ENCODE data around the gene CES5A. TPM values are rescaled to one million over a fixed set of nuclear protein-coding genes. Genes with fewer than 3 reads are reported as not detected.
"Not testable (repeated sequence)": the region's sequence is repeated elsewhere in the genome, so short reads cannot be mapped to it uniquely, and the experiment has no call there.

Gene CES5A
- total RNA-seq, 2 donors from 2014 or later: not detected

DNA sequence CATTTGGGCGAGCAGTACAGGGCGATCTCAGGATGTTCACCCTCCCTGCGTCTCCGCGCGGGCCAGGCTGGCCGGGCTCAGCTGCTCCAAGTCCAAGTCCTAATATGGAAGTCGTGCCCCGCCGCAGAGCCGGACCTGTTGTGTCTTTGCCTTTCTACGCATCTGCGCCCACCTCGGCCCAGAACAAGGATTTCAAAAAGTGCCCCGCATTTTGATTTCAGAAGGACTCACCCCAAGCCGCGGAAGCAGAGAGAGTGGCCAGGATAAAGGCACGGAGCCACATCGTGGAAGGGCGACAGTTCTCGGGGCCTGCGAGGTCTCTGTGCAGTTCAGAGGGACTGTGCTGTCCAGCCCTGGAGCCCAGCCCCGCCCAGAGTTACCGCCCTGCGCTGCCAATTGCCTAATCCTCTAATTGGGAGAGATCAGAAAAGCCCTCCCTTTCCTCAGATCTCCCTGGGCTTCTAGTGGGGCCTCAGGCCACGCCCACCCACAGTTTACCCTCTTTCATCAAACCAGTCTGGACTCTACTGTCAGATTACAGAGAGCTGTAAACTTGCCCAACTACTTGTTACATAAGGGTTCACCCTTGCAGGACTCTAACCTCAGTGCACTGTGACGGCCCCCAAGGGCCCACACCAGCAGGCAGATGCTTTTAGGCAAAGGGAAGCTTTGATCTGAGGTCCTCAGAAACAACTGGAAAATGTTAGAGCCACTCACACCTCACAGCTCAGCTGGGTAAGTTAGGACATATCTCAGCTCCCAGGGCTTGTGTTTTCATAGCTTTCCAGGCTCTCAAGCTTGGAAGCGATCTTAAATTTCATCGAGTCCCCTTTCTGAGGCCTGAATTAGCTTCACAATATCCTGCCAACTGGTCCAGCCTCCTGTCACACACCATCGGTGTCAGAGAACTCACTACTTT lies 42.1 kb downstream of the CES5A start, which contains the start of gene CES1:
CES1 (minus strand) TSS at position 324 of the 919 bp plus-strand sequence; CDS start at position 283, 41 bp downstream.
- H3K4me3 Mint-ChIP-seq: no peak within 1 kb of the TSS
- no peaks in the 10 kb centered on the region for H3K36me3 Mint-ChIP-seq (ENCODE audit: insufficient read depth in 2 of 2)
- no peaks in the 10 kb centered on the region for H3K4me1 Mint-ChIP-seq (ENCODE audit: low read depth)
- H3K27ac Mint-ChIP-seq: no peak within 1 kb of the TSS
- DNase-seq (no peak), ATAC-seq (replicated peaks in 1 of 2) (no peak)
- no peaks in the 10 kb centered on the region for H3K27me3 Mint-ChIP-seq (ENCODE audit: low read depth)
- no peaks in the 10 kb centered on the region for H3K9me3 Mint-ChIP-seq

DNA sequence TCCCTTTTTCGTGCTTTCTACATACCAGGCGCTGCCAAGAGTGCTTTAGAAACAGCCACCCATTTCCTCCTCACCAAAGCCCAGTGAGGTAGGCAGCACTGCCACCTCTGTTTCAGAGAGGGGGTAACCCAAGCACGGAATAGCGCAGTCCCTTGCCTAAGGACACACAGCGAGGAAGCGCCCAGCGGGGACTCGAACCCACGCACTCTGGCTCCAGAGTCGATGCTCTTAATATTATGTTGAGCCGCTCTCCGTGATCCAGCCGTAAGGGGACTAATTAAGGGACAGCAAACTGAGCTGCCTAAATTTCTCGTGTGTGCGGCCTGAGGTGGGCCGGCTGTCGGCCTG lies 42.8 kb downstream of the CES5A start:
- DNase-seq (no peak), ATAC-seq (replicated peaks in 1 of 2) (no peak)
- Mint-ChIP-seq H3K4me3 (no peak overlapping the region), H3K27ac (no peak overlapping the region), H3K36me3 (ENCODE audit: insufficient read depth in 2 of 2) (no peaks in the 10 kb centered on the region), H3K27me3 (ENCODE audit: low read depth) (no peaks in the 10 kb centered on the region), H3K4me1 (ENCODE audit: low read depth) (no peaks in the 10 kb centered on the region), H3K9me3 (no peaks in the 10 kb centered on the region)

DNA sequence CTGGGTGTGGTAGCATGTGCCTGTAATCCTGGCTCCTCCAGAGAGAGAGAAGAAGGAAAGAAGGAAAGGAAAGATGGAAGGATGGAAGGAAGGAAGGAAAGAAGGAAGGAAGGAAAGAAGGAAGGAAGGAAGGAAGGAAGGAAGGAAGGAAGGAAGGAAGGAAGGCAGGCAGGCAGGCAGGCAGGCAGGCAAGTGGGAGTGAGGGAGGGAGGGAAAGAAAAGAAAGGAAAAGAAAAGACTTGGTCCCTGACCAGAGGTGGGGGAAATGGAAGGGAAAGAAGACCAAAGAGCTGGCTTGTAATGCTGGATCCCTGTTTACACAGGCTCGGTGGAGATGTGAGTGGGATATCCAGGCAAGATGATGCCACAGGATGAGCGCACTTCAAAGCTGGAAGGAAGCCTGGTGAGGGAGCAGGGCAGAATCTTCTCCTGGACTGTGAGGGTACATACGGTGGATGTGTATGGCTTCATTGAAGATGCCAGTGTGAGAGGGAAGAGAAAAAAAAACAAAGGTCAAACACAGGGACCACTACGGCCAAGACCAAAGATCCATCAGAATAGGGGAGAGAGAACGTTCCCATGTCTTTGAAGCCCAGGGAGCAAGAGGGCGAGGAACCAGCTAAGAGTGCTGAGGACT lies 44.4 kb downstream of the CES5A start:
- Mint-ChIP-seq H3K4me3 (no peak overlapping the region), H3K9me3 (no peaks in the 10 kb centered on the region), H3K36me3 (ENCODE audit: insufficient read depth in 2 of 2) (no peaks in the 10 kb centered on the region), H3K27ac (no peak overlapping the region), H3K27me3 (ENCODE audit: low read depth) (no peaks in the 10 kb centered on the region), H3K4me1 (ENCODE audit: low read depth) (no peaks in the 10 kb centered on the region)
- ATAC-seq (replicated peaks in 1 of 2) (no peak), DNase-seq (no peak)

DNA sequence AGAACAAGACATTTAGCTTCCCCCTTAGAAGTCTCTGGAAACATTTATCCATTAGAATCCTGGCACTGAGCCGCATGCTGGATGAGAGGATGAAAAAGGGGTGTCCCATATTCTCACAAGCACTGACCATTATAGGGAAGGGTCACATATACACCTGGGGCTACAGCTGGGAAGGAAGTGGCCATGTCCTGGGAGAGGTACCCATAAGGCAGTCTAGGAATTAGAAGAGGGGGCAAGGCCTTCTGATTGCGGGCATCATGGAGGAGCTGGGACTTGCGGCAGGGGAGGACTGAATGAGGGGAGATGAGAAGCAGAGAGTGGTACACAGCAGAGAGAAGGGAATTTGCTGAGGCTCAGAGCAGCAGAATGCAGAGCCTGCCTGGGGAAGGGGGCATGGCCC lies 45.9 kb downstream of the CES5A start:
- H3K27me3 Mint-ChIP-seq (ENCODE audit: low read depth); H3K4me1 Mint-ChIP-seq (ENCODE audit: low read depth); H3K9me3 Mint-ChIP-seq; DNase-seq; ATAC-seq (replicated peaks in 1 of 2); H3K4me3 Mint-ChIP-seq; H3K36me3 Mint-ChIP-seq (ENCODE audit: insufficient read depth in 2 of 2); H3K27ac Mint-ChIP-seq: not testable (repeated sequence)

DNA sequence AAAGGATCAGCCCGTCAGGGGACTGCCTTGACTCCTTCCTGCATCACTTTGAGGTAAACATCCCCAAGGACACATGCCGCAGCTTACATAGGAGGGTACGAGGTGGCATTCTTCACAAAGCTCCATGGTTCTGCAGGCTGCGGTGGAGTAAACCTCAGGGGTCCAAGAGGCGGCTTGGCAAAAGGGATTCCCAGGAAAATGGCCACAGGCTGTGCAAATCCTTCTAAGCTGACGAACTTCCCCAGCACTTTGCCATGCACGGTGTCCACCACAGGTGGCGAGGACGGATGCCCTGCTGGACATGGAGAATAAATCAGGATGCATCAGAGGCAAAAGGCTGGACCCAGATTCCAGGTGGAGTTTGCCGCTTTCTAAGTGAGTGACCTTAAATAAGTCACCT lies 46.5 kb downstream of the CES5A start:
- ATAC-seq (replicated peaks in 1 of 2) (no peak), DNase-seq (no peak)
- H3K9me3 Mint-ChIP-seq: no peaks in the 10 kb centered on the region
- H3K27me3 Mint-ChIP-seq (ENCODE audit: low read depth): no peaks in the 10 kb centered on the region
- no peaks in the 10 kb centered on the region for H3K36me3 Mint-ChIP-seq (ENCODE audit: insufficient read depth in 2 of 2)
- H3K4me1 Mint-ChIP-seq (ENCODE audit: low read depth): no peaks in the 10 kb centered on the region
- no peak overlapping the region for H3K27ac Mint-ChIP-seq
- H3K4me3 Mint-ChIP-seq: no peak overlapping the region

DNA sequence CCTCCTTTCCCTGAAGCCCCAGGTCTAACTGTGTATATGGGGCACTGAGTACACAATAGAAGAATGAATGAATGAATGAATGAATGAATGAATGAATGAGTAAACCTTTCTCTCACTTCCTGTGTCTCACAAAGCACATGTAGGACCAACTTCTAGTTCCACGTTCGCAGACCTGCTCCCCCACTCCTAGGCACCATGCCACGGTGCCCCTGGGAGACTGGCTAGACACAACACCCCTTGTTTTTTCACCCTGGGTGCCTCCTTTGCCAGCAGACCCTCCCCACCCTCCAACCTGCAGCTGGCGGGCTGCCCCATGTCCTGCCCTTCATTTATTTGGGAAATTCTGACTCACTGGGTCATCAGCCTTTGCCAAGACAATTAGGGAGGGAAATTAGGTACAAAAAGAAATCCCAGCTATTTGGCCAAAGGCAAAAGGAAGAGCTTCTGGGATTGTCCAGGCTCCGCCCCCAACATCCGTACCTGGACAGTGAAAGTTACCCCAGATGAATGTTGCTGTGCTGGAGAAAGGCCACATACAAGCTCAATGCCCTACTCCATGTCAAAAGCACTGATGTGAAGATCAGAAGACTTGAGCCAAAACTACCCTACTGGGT lies 50.0 kb downstream of the CES5A start:
- Mint-ChIP-seq H3K27me3 (ENCODE audit: low read depth) (peaks cover 10% of the 10 kb centered on the region), H3K4me3 (no peak overlapping the region), H3K9me3 (no peaks in the 10 kb centered on the region), H3K4me1 (ENCODE audit: low read depth) (no peaks in the 10 kb centered on the region), H3K36me3 (ENCODE audit: insufficient read depth in 2 of 2) (no peaks in the 10 kb centered on the region), H3K27ac (no peak overlapping the region)
- ATAC-seq (replicated peaks in 1 of 2): no peak
- DNase-seq: no peak

DNA sequence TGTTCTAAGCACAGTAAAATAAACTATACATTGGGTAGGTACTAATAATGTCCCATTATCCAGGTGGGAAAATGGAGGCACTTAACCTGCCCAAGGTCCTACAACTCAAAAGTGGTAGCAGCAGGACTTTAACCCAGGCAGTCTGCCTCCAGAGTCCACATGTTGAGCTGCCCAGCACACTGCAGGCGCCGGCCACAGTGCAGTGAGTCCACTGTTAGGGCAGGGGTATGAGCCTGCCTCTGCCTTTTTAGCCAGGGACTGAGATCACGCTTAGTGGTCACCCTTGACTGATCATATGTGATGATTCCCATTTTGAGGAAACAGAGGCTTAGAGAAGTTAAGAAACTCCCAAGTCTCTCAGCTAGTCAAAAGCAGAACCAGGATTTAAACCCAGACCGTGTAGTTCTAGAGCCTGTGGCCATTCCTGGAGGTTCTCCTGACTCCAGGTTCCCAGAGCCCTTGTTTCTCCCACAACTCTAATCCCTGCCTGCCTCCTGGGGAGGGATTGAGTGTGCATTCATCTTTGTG lies 50.6 kb downstream of the CES5A start:
- H3K36me3 Mint-ChIP-seq (ENCODE audit: insufficient read depth in 2 of 2): no peaks in the 10 kb centered on the region
- H3K27me3 Mint-ChIP-seq (ENCODE audit: low read depth): peaks cover 15% of the 10 kb centered on the region
- DNase-seq (no peak), ATAC-seq (replicated peaks in 1 of 2) (no peak)
- no peaks in the 10 kb centered on the region for H3K4me1 Mint-ChIP-seq (ENCODE audit: low read depth)
- no peak overlapping the region for H3K27ac Mint-ChIP-seq
- H3K9me3 Mint-ChIP-seq: no peaks in the 10 kb centered on the region
- no peak overlapping the region for H3K4me3 Mint-ChIP-seq

DNA sequence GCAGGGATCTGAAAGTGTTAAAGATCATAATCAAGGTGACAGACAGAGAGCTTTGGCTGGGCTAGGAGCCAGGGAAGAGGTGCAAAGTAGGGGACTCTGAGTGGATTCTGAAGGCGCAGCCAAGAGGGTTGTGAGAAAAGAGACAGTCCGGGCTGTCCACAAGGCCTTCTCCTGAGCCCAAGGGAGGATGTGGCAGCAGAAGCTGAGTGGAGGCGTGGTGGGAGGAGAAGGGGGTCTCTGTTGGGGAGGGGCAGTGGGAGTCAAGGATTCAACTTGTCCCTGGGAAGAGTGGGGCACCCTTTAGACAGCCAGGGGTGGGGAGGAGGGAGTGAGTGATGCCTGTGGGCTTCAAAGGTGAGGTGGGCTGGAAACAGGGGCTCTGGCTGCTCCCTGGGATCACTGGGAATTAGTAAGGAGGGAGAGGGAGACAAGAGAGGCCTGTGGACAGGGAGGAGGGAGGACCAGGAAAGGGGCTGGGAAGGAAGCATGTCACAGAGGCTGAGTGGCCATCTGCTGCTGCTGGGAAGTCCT lies 52.8 kb downstream of the CES5A start:
- H3K27me3 Mint-ChIP-seq (ENCODE audit: low read depth): peaks cover 19% of the 10 kb centered on the region
- no peak for ATAC-seq (replicated peaks in 1 of 2)

DNA sequence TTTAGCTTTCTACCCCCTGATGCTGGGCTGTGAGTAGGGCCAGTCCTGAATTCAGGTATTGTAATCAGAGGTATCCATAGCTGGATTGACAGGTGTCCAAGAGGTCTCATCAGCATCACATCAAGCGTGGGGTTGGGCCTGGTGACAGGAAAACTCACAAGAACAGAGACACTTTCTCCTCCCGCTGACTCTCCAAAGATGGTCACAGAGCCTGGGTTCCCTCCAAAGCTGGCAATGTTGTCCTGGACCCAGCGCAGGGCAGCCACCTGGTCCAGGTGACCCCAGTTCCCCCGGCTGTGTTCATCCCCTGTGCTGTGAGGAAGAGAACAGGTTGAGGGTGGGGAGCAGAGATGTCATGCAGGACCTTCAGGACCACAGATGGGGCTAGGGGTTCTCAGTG lies 54.0 kb downstream of the CES5A start:
- no peak overlapping the region for H3K27ac Mint-ChIP-seq
- ATAC-seq (replicated peaks in 1 of 2): no peak
- no peak for DNase-seq
- no peaks in the 10 kb centered on the region for H3K9me3 Mint-ChIP-seq
- no peaks in the 10 kb centered on the region for H3K36me3 Mint-ChIP-seq (ENCODE audit: insufficient read depth in 2 of 2)
- no peaks in the 10 kb centered on the region for H3K4me1 Mint-ChIP-seq (ENCODE audit: low read depth)
- peaks cover 19% of the 10 kb centered on the region for H3K27me3 Mint-ChIP-seq (ENCODE audit: low read depth)
- H3K4me3 Mint-ChIP-seq: no peak overlapping the region

More for the DNA sequence above, 52.8 kb downstream of the CES5A start:
- Mint-ChIP-seq H3K4me3 (no peak overlapping the region), H3K9me3 (no peaks in the 10 kb centered on the region), H3K27ac (no peak overlapping the region), H3K36me3 (ENCODE audit: insufficient read depth in 2 of 2) (no peaks in the 10 kb centered on the region), H3K4me1 (ENCODE audit: low read depth) (no peaks in the 10 kb centered on the region)
- no peak for DNase-seq

DNA sequence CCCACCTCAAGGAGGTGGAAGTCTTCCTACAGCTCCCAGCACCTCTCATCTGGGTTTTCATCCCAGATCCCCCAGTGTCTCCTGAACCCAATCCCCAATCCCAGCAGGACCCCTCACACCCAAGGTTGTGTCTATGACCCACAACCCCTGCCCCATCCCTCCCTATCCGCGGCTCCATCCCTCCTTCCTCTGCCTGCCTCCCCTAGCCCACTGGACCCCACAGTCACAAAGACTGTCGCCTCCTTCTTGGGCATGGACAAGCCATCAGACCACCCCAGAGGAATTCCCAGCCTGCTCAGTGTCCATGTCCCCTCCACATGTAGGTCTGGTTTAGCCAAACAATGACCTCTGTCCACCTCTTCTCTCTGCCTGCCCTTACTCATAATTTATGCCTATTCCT lies 54.6 kb downstream of the CES5A start:
- Mint-ChIP-seq H3K36me3 (ENCODE audit: insufficient read depth in 2 of 2) (no peaks in the 10 kb centered on the region), H3K27ac (no peak overlapping the region), H3K27me3 (ENCODE audit: low read depth) (peaks cover 19% of the 10 kb centered on the region), H3K9me3 (no peaks in the 10 kb centered on the region), H3K4me3 (no peak overlapping the region), H3K4me1 (ENCODE audit: low read depth) (no peaks in the 10 kb centered on the region)
- no peak for DNase-seq
- ATAC-seq (replicated peaks in 1 of 2): no peak

DNA sequence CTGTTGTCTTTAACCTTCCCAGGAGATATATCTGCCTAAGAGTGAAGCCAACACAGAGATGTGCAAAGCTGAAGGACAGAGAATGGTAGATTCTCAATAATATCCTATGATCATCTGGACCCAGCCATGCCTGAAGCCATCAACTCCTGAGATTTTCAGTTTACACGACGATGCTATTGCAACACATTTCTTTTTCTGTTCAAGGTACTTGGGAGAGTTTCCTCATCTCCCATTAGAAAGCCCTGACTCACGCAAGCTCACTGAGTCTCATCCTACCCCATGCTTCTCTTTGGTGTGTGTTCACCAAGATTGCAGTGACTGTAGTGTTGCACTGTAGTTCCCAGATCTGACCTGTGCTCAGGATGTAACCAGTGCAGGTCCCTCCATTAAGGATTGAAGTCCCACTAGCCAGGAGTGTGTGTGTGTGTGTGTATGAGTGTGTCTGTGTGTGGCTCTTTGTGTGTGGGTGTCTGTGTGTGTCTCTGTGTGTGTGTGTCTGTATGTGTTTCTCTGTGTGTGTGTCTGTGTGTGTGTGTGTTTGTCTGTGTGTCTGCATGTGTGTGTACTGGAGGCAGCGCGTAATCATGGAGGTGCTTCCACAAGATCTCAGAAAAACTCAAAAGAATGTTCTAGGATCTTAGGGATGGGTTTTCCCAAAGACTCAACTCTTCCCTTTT lies 57.8 kb downstream of the CES5A start:
- no peaks in the 10 kb centered on the region for H3K36me3 Mint-ChIP-seq (ENCODE audit: insufficient read depth in 2 of 2)
- ATAC-seq (replicated peaks in 1 of 2) (no peak), DNase-seq (no peak)
- H3K4me3 Mint-ChIP-seq: no peak overlapping the region
- H3K9me3 Mint-ChIP-seq: no peaks in the 10 kb centered on the region
- no peaks in the 10 kb centered on the region for H3K4me1 Mint-ChIP-seq (ENCODE audit: low read depth)
- H3K27me3 Mint-ChIP-seq (ENCODE audit: low read depth): peaks cover 25% of the 10 kb centered on the region
- no peak overlapping the region for H3K27ac Mint-ChIP-seq

DNA sequence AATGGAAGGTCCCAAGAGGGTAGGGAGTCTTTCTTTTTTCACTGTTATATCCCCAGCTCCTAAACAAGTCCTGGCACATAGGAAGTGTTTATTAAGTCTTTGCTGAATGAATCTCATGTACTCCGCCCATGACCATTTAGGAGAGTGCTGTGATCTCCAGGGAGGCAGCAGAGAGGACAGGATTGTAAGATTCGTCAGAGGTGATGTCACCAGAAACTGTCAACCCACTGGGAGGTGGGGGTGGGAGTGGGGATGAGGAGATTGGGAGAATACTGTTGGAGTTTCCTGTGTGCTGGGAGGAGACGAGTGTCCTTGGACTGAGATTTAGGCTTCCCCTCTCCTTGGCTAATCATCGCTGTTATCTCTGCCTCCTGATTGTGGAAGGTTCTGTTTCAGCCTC lies 59.0 kb downstream of the CES5A start:
- not testable (repeated sequence) for H3K9me3 Mint-ChIP-seq; H3K36me3 Mint-ChIP-seq (ENCODE audit: insufficient read depth in 2 of 2); H3K27ac Mint-ChIP-seq; H3K4me1 Mint-ChIP-seq (ENCODE audit: low read depth); ATAC-seq (replicated peaks in 1 of 2); DNase-seq; H3K4me3 Mint-ChIP-seq
- H3K27me3 Mint-ChIP-seq (ENCODE audit: low read depth): peaks cover 15% of the 10 kb centered on the region
